Activated CD4-positive, alpha-beta T cell treated with anti-CD3 and anti-CD28 coated beads, Interleukin-10, Interleukin-2, amounts not matched to agents 100 ng/mL and 50 ng/mL, durations not matched to agents 16 hours and 8 hours (primary cell): ENCODE data around the gene ALDOB.

Experiments used
- DNase-seq: peaks from one replicate; pipeline ENCODE4 v3.0.0-alpha.2; 2020

The ALDOB gene

DNA sequence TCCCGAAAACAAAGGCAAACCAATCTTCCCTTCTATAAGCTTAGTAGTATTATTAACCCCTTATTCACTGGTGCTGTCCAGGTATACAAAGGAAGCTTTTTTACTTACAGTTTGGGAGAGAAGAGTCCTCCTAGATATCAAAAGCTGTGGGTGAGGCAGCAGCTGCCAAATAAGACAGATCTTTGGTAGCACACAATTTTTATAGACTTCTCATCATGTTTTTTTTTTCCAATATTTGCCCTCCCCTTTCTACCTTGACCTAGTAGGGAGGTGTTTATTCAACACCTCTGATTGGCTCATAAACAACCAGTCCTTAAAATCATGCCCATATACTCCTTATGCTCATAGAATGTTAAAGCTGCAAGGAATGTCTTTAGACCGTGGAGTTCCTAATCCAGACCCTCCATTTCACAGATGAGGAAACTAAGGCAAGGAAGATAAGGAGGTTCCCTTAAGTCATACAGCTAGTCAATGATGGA lies at the start of gene ALDOB:
TSS of gene ALDOB (minus strand) at position 174 of the 479 bp plus-strand sequence. CDS start 4,887 bp downstream, outside the sequence.
- no peak for DNase-seq

DNA sequence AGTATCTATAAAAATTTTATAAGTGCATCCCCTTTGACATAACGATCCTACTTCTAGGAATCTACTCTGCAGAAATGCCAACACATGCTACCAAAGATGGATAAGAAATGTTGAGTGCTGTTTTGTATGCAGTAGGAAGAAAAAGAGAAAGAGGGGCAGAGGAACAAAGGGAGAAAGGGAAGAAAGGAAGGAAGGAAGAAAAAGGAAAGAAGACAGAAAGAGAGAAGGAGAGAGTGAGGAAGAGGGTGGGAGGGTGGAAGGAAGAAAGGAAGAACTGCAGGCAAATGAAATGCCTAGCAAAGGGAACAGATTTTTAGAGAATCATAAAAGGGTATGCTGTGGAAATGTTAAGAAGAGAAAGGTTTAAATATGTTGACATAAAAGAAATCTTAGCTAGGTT lies 48.5 kb upstream of the ALDOB start:
- no peak for DNase-seq

DNA sequence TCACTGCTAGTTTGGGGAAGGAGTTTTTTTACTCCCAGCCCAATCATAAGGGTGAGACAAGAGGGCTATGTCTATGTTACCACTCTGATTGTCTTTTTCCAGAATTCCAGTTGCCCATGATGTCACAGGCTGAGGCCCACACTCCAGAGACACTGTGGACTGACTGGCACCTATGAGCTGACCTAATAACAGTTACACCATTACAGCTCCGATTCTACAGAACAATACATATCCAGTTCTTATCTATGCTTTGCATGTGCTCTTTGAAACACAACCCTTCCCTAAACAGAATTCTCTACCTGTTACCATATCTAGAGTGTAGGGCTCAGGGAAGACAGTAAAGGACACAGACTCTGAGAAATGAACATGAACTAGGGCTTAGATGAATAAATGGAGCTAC lies 45.7 kb upstream of the ALDOB start:
- DNase-seq = no peak

DNA sequence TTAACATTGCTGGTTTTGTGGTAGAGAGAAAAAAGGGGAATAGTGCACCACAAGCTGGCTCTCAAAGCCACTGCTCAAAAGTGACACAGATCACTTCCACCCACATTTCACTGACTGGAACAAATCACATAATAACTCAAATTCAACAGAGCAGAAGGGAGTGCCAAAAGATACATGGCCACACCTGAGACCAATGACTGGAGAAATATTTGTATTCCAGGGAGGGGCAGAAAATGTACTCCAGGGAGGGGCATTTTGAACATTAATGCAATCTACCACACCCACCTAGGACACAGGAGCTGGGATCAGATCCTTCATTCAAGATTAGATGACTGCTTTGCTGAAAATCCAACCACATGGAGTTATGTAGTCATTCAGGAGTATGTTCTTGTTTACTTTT lies 44.8 kb upstream of the ALDOB start:
- DNase-seq = no peak

DNA sequence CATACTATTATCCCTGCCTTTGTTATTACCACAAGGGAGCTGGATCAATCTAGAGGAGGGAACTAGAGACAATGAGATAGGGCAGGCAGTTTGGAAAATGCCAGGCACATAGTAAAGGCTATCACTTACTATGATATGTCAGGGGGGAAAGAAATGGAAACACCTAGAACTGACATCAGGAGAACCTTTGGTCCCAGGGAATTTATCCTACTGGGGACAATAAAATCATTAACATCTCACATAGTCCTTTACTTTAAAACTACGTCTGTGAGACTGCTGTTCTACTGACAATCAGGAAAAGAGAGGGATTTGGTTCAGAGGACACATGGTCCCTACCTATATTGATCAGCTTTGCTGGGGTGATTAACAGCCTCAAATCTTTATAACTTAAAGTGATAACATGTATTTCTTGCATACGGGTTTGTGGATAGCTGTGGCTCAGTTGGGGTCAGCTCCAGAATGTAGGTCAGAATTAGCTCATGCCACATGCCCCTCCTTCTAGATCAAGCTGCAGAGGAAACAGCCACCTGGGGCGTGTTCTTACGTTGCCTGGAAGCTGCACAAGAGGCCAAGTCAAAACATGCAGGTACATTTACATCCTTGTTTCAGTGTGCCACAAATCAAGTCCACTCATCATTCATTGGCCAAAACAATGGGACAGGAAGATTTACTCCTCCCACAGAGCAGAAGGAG lies 43.9 kb upstream of the ALDOB start:
- no peak for DNase-seq

DNA sequence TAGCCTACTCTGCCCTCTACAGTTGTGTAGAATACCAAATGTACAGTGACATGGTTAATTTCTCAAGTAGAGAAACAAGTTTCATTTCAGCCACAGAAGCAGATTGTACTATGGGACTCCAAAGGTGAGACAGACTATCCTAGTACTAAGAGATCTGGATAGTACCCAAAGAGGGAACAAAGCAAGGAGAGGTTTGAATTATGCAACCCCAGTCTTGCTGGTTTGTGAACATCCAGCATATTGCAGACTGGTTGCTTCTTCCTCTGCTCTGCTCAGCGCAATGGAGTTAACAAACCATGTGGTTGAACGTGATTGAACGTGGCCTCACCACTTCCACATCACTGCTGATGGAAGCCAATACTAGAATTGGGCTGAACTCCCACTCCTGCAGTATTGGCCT lies 43.3 kb upstream of the ALDOB start:
- no peak for DNase-seq

DNA sequence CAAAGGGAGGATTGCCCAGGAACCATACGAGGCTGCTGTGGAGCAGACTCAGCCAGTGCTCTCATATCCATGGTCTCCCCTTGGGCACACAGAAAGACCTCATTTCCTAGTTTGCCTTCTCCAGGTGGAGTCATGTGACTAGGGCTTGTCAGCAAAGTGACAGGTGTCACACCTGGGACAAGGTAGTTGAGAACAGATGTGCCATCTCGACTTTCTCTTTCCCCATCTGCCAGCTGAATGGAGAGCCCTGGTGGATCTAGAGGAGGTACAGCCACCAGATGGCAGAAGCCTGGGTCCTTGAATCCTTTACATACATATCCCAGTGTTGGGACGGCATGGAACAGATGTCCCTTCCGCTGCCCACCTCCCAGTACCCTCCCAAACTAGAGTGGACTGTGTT lies 42.9 kb upstream of the ALDOB start:
- no peak for DNase-seq

DNA sequence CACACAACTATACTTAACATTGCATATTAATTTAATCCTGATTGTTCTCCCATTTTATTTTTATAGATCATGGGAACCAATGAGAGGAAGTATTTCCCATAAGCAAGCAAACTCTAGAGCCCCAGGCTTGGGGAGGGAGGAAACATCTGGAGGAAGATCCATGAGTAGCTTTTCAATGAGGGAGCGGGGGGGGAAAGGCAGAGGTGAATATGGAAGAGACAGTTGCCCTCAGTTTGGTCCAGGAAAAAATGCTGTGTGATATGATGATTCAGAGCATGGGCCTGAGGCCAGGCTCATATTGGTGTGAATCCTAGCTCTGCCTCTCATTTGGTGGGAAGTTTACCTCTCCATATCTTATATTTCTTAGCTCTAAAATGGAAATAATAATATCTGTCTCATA lies 42.2 kb upstream of the ALDOB start:
- no peak for DNase-seq

DNA sequence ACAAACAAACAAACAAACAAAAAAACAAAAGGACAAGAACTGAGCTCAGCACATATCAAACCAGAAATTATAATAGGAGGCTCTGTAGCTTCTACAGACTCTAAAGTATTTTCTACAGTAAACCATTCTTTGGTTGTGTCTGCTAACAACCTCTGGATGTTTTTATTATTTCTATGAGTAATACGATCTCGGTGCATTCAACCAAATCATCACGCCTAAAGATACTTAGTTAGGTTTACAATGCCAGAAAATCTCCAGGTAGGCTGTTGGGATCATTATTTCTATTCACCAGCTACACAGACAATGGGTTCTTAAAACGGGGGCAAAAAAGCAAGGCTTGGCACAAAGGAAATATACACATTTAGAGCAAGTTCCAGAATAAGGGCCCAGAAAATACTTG lies 41.6 kb upstream of the ALDOB start:
- DNase-seq = no peak

DNA sequence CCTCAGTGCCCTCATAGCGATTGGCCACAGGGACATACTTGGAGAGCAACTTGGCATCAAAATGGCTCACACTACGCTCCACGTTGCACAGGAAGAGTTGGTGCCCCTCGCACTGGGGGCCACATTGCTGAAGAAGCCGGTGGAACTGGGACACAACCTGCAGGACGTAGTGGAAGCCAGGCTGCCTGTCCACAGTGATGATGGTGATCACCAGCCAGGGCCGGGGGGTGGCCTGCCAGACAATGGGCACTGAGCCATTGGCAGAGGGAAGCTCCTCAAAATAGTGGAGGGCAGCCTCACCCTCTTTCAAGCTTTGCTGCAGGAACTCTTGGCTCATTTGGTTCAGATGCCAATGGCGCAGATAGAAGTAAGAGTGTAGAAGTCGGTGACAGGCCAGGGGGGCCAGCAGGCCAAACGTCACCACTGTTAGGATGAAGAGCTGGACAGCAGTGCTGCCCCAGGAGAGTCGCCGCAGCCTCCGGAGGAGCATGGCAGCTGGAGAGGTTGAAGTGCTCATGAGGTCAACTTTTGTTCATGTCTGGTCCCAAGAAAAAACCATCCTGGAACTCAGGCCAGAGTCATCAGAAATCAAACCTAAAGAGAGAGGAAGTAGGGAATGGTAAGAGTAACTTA lies 41.1 kb upstream of the ALDOB start:
- no peak for DNase-seq

DNA sequence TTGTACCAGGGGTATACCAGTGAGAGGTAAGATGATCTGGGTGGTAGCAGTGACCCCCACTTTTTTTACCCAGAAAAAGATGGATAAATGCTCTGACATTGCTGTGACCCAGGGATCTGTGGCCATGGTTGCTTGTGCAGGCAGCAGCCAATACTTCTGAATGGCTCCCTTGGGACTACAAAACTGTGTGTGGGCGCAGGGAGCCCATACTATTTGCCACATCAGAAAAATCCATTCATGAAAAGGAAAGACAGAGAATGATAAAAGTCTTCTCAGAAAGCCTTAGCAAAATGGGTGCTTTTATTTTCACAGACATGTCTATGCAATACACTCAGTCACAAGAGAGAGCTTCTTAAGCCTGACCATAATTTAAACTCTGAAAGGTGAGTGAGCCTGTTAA lies 37.3 kb upstream of the ALDOB start:
- DNase-seq = no peak

DNA sequence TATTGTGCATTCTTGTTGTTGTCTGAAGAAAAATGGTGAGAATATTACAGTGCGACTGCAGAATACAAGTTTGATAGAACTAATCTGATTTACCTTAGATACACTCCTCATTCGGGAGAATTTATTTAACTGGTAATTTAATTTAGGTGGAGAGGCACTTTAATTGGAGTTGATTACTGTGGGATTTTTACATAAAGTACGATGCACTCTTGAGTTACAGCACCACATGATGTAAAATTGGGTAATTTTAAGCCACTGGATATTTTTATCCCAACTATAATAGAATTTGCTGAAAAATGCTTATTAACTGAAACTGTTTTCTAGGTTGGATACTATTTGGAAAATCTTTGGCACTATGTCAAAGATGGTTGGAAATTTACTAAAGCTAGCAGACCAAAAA lies 35.4 kb upstream of the ALDOB start:
- no peak for DNase-seq

DNA sequence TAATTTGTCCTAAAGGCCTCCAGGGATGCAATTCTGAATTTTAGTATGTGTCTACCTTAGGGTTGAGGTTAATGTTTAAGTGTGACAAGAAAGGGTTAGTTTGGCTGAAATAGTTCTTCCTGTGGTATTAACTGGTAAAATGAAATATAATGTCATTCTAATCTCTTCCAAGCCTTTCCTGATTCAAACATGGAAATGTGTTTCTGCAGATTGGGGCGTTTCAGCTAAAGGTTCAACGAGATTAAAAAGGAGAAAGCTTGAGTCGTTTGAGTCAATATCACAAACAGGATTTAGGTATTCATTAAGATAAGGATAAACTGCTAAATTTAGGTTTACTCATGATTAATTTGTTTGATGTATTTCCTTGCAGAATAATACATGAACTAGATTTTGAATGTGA lies 34.4 kb upstream of the ALDOB start:
- no peak for DNase-seq

DNA sequence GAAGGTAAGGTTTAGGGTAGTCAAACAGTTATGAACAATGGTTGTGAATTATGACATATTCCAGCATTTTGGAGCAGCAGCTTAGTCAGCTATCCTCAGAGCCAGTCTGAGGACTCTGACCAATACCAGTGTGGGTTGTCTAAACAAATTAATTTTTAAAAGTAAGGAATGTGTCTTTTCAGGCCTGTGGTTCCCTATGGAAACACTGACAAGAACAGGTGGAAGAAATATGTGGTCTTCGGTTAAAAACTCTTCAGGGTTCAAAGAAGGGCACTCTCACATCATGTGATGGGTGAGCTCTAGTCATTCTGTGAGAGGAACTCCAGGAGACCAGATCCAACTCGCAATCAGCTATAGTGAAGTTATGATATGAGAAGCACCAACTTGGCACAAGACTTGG lies 33.5 kb upstream of the ALDOB start:
- DNase-seq = no peak

DNA sequence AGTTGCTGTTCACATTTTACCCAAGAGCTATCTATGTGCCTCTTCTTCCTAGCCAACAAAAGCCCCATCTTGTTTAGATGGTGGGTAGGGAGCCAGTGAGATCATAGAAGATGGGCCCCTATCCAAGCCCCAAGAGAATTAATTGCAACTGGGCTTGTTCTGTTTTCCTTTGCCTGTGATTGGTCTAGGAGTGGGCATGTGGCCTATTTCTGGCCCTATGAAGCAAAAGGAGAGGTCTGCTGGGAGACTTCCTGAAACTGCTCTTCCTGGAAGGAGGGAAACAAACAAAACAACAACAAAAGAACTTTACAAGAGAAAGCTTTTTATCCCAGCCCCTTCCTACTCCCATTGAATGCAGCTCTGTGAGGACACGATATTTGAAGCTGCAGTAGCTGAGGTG lies 32.5 kb upstream of the ALDOB start:
- DNase-seq = no peak

DNA sequence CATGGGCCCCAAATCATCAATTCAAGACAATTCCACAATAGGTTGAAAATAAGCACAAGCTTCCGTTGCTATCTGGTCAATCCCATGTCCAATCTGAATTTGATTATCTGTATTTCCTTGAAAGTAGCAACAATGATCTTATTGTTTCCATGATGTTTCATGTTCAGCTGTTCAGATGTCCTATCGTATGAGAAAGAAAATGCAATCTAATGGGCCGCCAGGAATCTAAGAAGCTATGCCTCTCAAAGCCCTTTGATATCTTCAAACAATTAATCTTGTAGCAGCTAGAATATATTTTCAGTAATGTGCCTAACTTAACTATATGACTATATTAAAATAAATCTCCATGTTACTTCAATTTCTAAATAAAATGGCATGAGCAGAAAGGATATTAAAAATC lies 32.1 kb upstream of the ALDOB start:
- DNase-seq = no peak

DNA sequence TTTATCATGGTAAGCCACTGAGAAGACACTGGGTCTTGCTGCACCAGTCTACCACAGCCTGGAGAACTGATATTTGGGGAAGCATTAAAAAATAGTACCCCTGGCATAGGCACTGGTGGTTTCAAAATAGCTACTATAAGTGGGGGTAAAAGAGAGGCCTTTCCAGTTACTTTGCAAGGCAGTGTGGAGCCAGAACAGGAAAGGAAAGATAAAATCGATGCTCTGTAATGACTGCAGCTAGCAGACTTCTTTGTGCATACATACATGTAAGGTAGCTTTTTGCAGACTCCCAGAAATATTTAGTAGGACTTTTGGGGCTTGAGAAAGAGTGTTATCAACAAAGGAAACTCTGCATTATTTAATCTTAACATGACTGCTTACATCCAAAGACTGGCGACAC lies 31.3 kb upstream of the ALDOB start:
- no peak for DNase-seq

DNA sequence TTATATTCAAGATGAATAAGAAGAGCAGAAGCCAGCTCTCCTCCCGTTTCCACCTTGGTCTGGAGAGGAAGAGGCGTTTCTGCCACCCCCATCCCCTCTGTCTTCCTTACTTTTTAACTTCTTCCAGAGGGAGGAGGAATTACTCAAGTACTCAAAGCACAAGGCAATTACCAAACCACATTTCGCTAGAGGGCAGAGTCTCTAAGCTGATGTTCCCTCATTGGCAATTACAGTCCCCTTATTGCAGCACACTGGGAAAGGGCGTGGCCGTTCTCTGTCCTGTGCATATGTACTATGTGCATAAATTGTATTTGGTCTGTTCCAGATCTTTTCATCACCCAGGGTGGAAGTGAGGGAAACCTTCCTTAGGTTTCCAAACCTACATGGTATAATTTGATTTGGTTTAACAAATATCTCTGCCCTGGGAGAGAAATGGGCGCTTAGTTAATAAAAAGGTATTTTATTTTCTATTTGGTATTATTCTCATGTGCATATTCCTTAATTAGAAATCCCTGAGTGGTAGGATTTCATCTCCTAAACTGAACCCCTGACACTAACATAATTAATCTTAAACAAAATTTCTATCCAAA lies 29.8 kb upstream of the ALDOB start:
- DNase-seq = peak; percentile 16

DNA sequence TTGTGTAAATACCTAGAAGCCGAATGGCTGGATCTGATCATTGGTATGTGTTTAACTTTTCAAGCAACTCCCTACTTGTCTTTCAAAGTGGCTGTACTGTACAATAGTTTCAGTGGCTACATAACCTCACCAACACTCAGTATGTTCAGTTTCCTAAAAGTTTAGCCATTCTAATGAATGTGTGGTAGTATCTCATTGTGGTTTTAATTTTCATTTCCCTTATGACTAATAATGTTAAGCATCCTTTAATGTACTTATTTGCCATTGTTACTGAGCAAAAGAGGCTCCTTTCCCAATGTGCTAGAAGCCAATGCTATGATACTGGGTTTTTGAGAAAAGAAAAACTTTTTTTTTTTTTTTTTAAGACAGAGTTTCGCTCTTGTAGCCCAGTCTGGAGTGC lies 27.8 kb upstream of the ALDOB start:
- DNase-seq = no peak

DNA sequence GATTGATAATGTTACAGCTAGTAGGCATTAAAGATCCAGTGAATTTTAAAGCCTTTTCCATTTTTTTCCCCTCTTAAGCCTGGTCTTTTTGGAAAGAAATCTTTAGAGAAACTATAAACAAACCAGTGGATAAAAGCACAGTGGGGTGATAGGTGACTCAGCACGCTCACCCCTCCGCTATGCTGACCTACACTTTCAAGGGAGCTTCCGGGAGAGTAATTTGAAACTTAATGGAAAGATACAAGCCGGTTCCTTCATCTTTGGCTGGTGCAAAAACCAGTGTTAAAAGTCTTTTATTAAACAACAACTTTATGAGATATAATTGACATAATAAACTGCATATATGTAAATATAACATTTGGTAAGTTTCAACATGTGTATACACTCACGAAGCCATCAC lies 27.0 kb upstream of the ALDOB start:
- DNase-seq = no peak

DNA sequence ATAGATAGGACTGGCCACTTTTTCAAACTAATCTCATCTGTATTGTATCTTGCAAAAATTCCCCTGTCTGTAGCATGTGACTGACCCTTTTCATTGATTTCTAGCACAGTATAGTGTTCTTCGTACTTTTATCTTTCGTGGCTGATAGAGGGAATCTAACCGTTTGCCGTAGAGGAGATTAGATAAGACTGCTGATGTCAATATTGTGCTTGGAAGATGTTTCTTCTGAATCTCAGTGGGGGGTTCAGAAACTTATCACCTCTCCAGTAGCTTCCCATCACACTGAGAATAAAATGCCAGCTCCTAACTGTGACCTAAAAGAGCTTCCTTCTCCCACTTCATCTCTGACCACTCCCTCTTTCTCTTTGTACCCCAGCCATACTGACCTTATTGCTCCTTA lies 25.4 kb upstream of the ALDOB start:
- no peak for DNase-seq

DNA sequence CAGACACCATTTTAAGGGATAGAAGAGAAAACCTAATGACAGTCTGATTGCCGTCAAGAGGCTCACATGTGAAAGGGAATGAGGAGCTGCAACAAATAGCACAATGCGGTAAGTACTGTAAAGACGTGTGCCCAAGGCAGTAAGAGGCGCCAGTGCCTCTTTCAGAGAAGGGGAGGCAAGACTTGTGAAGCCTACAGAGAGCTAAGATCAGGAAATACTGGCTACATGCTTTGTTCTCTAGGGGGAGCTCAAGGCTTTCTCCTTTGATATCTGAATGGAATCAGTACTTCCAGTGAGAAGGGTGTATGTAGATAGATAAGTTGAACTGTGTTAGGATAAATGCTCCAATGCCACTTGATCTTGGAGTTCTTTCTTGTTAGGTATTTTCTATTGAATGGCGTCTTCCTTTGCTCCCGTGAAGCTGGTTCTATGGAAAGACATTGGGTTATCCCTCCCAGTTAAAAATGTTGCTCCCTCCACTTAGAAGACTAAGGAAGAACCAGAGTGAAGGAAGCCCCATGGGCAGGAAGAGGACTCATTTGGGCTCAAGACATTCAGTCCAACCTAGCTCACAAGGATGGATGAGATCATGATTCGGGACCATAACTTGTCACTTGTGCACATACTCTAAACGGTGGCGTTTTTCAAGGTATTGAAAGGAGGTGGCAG lies 23.5 kb upstream of the ALDOB start:
- peak; percentile 59 for DNase-seq

DNA sequence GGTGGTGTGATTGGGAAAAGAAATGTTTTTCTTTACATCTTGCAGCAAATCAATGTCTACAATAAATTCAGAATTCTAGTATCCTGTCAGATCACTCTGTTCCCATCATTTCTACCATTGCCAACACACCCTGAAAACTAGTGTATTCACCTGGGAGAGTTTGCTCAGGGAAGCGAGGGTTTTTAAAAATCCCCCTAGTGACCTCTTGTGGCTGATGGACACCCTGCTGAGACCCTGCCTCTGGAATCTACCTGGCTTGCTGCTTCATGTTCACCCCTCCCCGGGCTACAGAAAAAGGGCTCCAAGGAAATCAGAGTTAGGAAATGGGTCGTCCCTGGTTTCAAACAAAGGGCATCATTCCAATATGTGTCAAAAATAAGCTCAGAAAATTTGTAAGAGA lies 21.4 kb upstream of the ALDOB start:
- no peak for DNase-seq

DNA sequence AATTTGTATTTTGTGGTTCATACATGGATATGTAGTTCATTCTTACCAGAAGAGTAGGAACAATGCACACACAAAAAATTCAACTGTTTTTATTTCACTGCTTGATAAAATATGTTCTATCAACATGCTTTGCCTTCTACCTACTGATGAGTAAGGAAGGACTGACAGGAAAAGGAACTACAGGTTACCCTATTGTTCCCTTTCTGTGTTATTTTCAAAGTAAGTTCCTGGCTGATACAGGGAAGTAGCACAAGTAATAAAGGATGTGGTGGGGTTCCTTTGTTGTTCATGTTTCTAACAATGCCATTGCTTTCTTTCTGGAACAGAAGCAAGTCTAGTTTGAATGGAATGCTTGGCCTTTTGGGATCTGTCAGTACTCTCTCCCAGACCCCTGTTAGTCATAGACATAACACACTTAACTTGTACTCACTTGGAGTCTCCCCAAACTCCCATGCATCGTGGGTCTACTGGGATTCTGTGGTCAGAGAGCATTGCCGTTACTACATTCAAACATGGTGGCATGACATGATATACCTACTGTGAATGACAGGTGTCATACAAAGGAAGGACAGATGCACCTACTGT lies 20.2 kb upstream of the ALDOB start:
- DNase-seq = no peak
